Ovary (tissue), 9 donors: ENCODE data around the gene HDLBP. TPM values are rescaled to one million over a fixed set of nuclear protein-coding genes. Genes with fewer than 3 reads are reported as not detected.

Experiments
- DNase-seq, 5 donors: peaks; one replicate each; pipeline ENCODE4 v3.0.0-alpha.2; 2019 to 2020
- H3K27ac ChIP-seq, 2 donors: fragments of 200-600 bp; one replicate each; pipeline versions ENCODE4 v1.5.1 to v1.8.0; 2019 to 2022
- H3K27me3 ChIP-seq: fragments of 200-600 bp; one replicate; pipeline ENCODE4 v1.8.0; 2022
- H3K36me3 ChIP-seq: fragments of 200-600 bp; sonication (generic); one replicate; pipeline ENCODE4 v1.5.1; 2019
- H3K4me1 ChIP-seq: one replicate; pipeline ENCODE4 v1.8.1; 2013; ENCODE audit warnings: mild to moderate bottlenecking, moderate library complexity; ENCODE audit not compliant: insufficient read depth
- H3K4me3 ChIP-seq: fragments of 200-600 bp; sonication (generic); one replicate; pipeline ENCODE4 v1.5.1; 2017
- H3K9me3 ChIP-seq, 2 donors: fragments of 200-600 bp in 1 of 2; sonication (generic) in 1 of 2; one replicate each; pipeline versions ENCODE4 v1.5.1 to v1.8.1; 2013 to 2019; ENCODE audit warnings: mild to moderate bottlenecking in 1 of 2, moderate library complexity in 1 of 2
- CTCF ChIP-seq, 3 donors: fragments of 450-650 bp in 2 of 3; fragments of 200-600 bp in 1 of 3; IDR thresholded peaks; one replicate each; pipeline versions ENCODE4 v1.5.1 to v1.8.0; 2016 to 2022; ENCODE audit warnings: antibody characterized with exemption in 3 of 3, mild to moderate bottlenecking in 1 of 3
- EP300 ChIP-seq: sonication (generic); formaldehyde crosslinking; IDR thresholded peaks from one replicate; pipeline ENCODE4 v1.6.1; 2017; ENCODE audit warnings: antibody characterized with exemption
- POLR2A ChIP-seq: fragments of 450-650 bp; IDR thresholded peaks from one replicate; pipeline ENCODE4 v1.6.1; 2017; ENCODE audit warnings: antibody characterized with exemption, mild to moderate bottlenecking, moderate library complexity
- WGBS, 3 donors: extraction: QIAGEN DNeasy Blood & Tissue Kit in 1 of 3; methylation state at CpG; one replicate each; pipeline versions ENCODE4 v1.1.5 to v1.1.7; 2013 to 2017; 5-methylcytosine and 5-hydroxymethylcytosine counted together
- intact Hi-C, 4 donors: fragments of 100-400 bp; cut with DNase I; formaldehyde crosslinking; loops; one replicate each; pipeline versions ENCODE4 v1.11.0 to v1.15.1; 2022 to 2023
- polyA plus RNA-seq, 2 donors: library from polyadenylated mRNA; stranded (reverse); fragments of 200-250 nt in 1 of 2; fragments of 350-450 nt in 1 of 2; fragmentation: Illumina TruSeq in 1 of 2; extraction: RNeasy Lipid Tissue Mini Kit (QIAGEN cat#74804) in 1 of 2; gene quantifications; one replicate each; pipeline ENCODE4 v1.2.3, GENCODE V29; 2013 to 2014
- total RNA-seq, 7 donors: library from RNA; depleted of rRNA in 2 of 7; stranded (reverse); fragments of >200 nt in 2 of 7; fragmentation: NEBNext Ultra II Directional in 3 of 7; extraction: Animal tissue kit (Norgen Biotek cat#: 25700) in 3 of 7; gene quantifications; one replicate each; pipeline versions ENCODE4 v1.1.0 to v1.2.4, GENCODE V29; 2016 to 2023
- donor health status: DM: no; HTN: no; CAD: no; lungs with moderate emphysema.
- donor health status: DM: no; HTN: no; CAD: no.
- donor health status: Bipolar disorder and iron deficiency.
- donor health status: DM: yes; HTN: yes; CAD: no.
- donor health status: DM: no; HTN: no; CAD: no.
- donor health status: DM: yes; HTN: yes; CAD: no.

Gene HDLBP
- total and polyA plus RNA-seq, 9 donors: 145 to 616 (median 359) TPM

GRCh38 chr2:241184901-241185300 lies 130.6 kb downstream of the HDLBP start:
- TF ChIP-seq POLR2A (no peak), EP300 (no peak), CTCF (IDR thresholded peaks at IDR 0.05) (no peak)
- Histone ChIP-seq H3K4me1 (no peaks in the 10 kb centered on the region), H3K27me3 (no peaks in the 10 kb centered on the region), H3K36me3 (no peaks in the 10 kb centered on the region), H3K9me3 (no peaks in the 10 kb centered on the region), H3K27ac (no peak overlapping the region), H3K4me3 (no peak overlapping the region)
- WGBS, 3 donors: 62 to 75% (median 62%) methylated on average over 9 of the region's 9 CpGs
- DNase-seq: no peak
- intact Hi-C loops: no loop called here

DNA sequence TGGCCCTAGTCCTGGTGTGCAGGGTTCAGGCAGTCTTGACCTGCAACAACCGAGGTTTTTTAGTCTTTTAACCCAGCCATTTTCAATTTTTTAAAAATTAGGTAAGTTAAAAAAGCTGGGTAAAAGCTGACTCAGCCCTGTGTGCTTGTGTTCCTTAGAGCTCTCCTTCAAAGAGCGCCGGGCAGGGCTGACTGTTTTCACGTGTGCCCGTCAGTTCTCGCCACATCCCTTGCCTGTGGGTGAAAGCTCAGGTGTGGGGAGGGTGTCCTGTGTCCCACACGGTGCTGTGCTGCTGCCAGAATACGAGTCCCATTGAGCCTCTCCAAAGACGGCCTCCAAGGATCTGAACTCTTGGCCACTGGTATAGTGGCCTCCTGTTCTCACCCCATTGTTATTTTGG lies 132.3 kb downstream of the HDLBP start:
- no peak for DNase-seq
- H3K36me3 ChIP-seq: no peaks in the 10 kb centered on the region

DNA sequence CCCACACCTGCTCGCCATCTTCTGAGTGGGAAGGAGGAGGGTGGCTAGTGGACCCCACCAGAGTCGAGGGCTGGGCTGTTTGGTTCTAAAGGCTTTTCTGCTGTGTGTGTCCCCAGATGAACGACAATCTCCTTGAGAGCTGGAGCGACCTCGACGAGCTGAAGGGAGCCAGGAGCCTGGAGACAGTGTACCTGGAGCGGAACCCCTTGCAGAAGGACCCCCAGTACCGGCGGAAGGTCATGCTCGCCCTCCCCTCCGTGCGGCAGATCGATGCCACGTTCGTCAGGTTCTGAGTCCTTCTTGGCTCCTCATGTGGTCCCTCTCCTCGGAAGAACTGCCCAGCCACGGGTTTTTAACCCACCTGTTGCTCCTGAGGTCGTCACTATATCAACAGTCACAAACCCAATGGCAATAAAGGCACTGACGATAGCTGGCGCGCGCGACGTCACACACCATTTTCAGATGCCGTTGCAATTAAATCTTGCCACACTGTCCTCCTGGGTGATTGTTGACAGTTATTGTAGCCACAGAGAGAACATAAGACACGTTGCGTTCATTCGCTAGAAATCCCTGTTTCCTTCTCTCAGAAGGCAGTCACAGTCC lies 132.8 kb downstream of the HDLBP start:
- no peaks in the 10 kb centered on the region for H3K4me1 ChIP-seq
- no peak for TF ChIP-seq POLR2A
- TF ChIP-seq CTCF (IDR thresholded peaks at IDR 0.05): no peak
- no peak for TF ChIP-seq EP300
- intact Hi-C loops: no loop called here
- WGBS, 3 donors: 87 to 94% (median 90%) methylated on average over 28 of the region's 28 CpGs
- H3K27me3 ChIP-seq: no peaks in the 10 kb centered on the region
- no peaks in the 10 kb centered on the region for H3K9me3 ChIP-seq
- no peak overlapping the region for H3K27ac ChIP-seq
- DNase-seq: no peak
- H3K4me3 ChIP-seq: no peak overlapping the region
- no peaks in the 10 kb centered on the region for H3K36me3 ChIP-seq

More for the DNA sequence above, 132.3 kb downstream of the HDLBP start:
- Histone ChIP-seq H3K4me3 (no peak overlapping the region), H3K27me3 (no peaks in the 10 kb centered on the region), H3K27ac (no peak overlapping the region), H3K9me3 (no peaks in the 10 kb centered on the region), H3K4me1 (no peaks in the 10 kb centered on the region)
- WGBS, 3 donors: 85 to 90% (median 86%) methylated on average over 9 of the region's 9 CpGs
- intact Hi-C loops: no loop called here
- TF ChIP-seq EP300 (no peak), POLR2A (no peak), CTCF (IDR thresholded peaks at IDR 0.05) (no peak)

- Histone ChIP-seq H3K27ac (no peak overlapping the region), H3K36me3 (no peaks in the 10 kb centered on the region), H3K27me3 (no peaks in the 10 kb centered on the region), H3K9me3 (no peaks in the 10 kb centered on the region), H3K4me1 (no peaks in the 10 kb centered on the region), H3K4me3 (no peak overlapping the region)
- DNase-seq: no peak
- TF ChIP-seq CTCF (IDR thresholded peaks at IDR 0.05) (no peak), EP300 (no peak)
- 93 to 96% (median 94%) methylated on average over 3 of the region's 3 CpGs for WGBS, 3 donors
- intact Hi-C loops: no loop called here
Observed at GRCh38 chr2:241182126-241182525, 133.3 kb downstream of the HDLBP start.
